DOHH2 (cell line): ENCODE data around the gene ASPSCR1.

ENCODE experiments used
- H3F3A ChIP-seq: fragments of 200-600 bp; sonication (generic), shearing (Covaris generic); 2 replicates; pipeline ENCODE4 v1.6.0; 2016; ENCODE audit warnings: antibody characterized with exemption, mild to moderate bottlenecking; ENCODE audit not compliant: control insufficient read depth, insufficient read depth
- H3K27ac ChIP-seq: fragments of 200-600 bp; sonication (generic); 2 replicates; pipeline ENCODE4 v1.5.1; 2014; ENCODE audit warnings: low read depth, mild to moderate bottlenecking, low read length, moderate library complexity
- H3K27me3 ChIP-seq: fragments of 200-600 bp; sonication (generic); 2 replicates; pipeline ENCODE4 v1.6.1; 2014; ENCODE audit warnings: mild to moderate bottlenecking, low read length, mixed read lengths; ENCODE audit not compliant: control insufficient read depth
- H3K36me3 ChIP-seq: fragments of 200-600 bp; sonication (generic); 2 replicates; pipeline ENCODE4 v1.6.1; 2014; ENCODE audit warnings: mild to moderate bottlenecking, low read length, moderate library complexity, mixed read lengths; ENCODE audit not compliant: control insufficient read depth
- H3K4me1 ChIP-seq: fragments of 200-600 bp; sonication (generic); 2 replicates; pipeline ENCODE4 v1.6.1; 2014; ENCODE audit warnings: mild to moderate bottlenecking, low read length, mixed read lengths; ENCODE audit not compliant: control insufficient read depth
- H3K4me2 ChIP-seq: fragments of 200-600 bp; sonication (generic); 2 replicates; pipeline ENCODE4 v1.6.0; 2014; ENCODE audit warnings: mild to moderate bottlenecking, low read length, moderate library complexity
- H3K4me3 ChIP-seq: fragments of 200-600 bp; sonication (generic); 2 replicates; pipeline ENCODE4 v1.5.1; 2014; ENCODE audit warnings: mild to moderate bottlenecking, low read length, mixed read lengths
- H3K79me2 ChIP-seq: fragments of 200-600 bp; sonication (generic); 2 replicates; pipeline ENCODE4 v1.6.1; 2014; ENCODE audit warnings: mild to moderate bottlenecking, low read length, mixed read lengths; ENCODE audit not compliant: control insufficient read depth
- H3K9me2 ChIP-seq: fragments of 200-600 bp; sonication (generic); replicated peaks from 2 replicates; pipeline ENCODE4 v1.6.1; 2014; ENCODE audit warnings: mild to moderate bottlenecking, low read length, mixed read lengths; ENCODE audit not compliant: control insufficient read depth
- H3K9me3 ChIP-seq: fragments of 200-600 bp; sonication (generic); 2 replicates; pipeline ENCODE4 v1.6.1; 2014; ENCODE audit warnings: antibody characterized with exemption, low read length, mixed read lengths; ENCODE audit not compliant: control insufficient read depth, insufficient read depth
- H4K20me1 ChIP-seq: fragments of 200-600 bp; sonication (generic); 2 replicates; pipeline ENCODE4 v1.6.0; 2014; ENCODE audit warnings: low read depth, mild to moderate bottlenecking, antibody characterized with exemption, low read length, moderate library complexity; ENCODE audit not compliant: control insufficient read depth, insufficient read depth
- EZH2phosphoT487 ChIP-seq: fragments of 200-600 bp; sonication (generic); IDR thresholded peaks from 2 replicates; pipeline ENCODE4 v1.6.1; 2017; ENCODE audit warnings: borderline replicate concordance, mild to moderate bottlenecking, antibody characterized with exemption, low read length, moderate library complexity, mixed read lengths
- TF ChIP-seq, protein P1 (sequence below): fragments of 200-600 bp; sonication (generic); IDR thresholded peaks from one replicate; pipeline ENCODE4 v1.5.1; 2014; ENCODE audit warnings: antibody characterized with exemption, mild to moderate bottlenecking, low read depth, low read length; ENCODE audit not compliant: poor library complexity, severe bottlenecking

Gene ASPSCR1

DNA sequence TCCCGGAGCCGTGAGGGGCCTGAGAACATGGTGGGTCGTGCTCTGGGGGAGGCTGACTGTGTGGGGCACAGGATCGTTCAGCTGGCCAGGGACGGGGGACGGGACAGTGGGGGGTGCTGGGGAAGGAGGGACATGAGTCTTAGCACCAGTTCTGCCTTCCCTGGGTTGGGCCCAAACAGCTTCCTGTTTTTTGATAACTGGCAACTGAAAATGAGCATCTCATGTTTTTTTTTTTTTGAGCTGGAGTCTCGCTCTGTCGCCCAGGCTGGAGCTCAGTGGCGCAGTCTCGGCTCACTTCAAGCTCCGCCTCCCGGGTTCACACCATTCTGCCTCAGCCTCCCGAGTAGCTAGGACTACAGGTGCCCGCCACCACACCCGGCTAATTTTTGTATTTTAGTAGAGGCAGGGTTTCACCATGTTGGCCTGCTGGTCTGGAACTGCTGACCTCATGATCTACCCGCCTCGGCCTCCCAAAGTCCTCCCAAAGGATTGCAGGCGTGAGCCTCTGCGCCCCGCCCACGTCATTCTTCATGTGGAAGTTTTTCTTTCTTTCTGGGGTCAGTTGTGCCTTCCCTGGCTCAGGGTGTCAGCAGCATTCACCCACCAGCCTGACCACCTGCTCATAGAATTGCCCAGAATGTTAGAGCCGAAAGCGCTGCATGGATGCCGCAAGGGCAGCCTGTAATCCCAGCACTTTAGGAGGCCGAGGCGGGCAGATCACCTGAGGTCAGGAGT is 6.4 kb downstream of the ASPSCR1 start:
- no peaks in the 10 kb centered on the region for H3K9me3 ChIP-seq
- H3K4me1 ChIP-seq: peaks cover 2% of the 10 kb centered on the region; the same call in 1 of the 2 replicates
- no peak overlapping the region for H3K27ac ChIP-seq
- no peaks in the 10 kb centered on the region; the same call in 1 of the 2 replicates for H3K79me2 ChIP-seq
- H3K4me2 ChIP-seq: no peak overlapping the region
- no peaks in the 10 kb centered on the region; the same call in 1 of the 2 replicates for H3F3A ChIP-seq
- no peaks in the 10 kb centered on the region for H4K20me1 ChIP-seq
- TF ChIP-seq, protein P1, sequence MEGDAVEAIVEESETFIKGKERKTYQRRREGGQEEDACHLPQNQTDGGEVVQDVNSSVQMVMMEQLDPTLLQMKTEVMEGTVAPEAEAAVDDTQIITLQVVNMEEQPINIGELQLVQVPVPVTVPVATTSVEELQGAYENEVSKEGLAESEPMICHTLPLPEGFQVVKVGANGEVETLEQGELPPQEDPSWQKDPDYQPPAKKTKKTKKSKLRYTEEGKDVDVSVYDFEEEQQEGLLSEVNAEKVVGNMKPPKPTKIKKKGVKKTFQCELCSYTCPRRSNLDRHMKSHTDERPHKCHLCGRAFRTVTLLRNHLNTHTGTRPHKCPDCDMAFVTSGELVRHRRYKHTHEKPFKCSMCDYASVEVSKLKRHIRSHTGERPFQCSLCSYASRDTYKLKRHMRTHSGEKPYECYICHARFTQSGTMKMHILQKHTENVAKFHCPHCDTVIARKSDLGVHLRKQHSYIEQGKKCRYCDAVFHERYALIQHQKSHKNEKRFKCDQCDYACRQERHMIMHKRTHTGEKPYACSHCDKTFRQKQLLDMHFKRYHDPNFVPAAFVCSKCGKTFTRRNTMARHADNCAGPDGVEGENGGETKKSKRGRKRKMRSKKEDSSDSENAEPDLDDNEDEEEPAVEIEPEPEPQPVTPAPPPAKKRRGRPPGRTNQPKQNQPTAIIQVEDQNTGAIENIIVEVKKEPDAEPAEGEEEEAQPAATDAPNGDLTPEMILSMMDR: no peak
- TF ChIP-seq EZH2phosphoT487: no peak
- peaks cover 23% of the 10 kb centered on the region; the same call in 1 of the 2 replicates for H3K36me3 ChIP-seq
- no peak overlapping the region for H3K4me3 ChIP-seq
- no peaks in the 10 kb centered on the region for H3K27me3 ChIP-seq
- no peaks in the 10 kb centered on the region for H3K9me2 ChIP-seq

DNA sequence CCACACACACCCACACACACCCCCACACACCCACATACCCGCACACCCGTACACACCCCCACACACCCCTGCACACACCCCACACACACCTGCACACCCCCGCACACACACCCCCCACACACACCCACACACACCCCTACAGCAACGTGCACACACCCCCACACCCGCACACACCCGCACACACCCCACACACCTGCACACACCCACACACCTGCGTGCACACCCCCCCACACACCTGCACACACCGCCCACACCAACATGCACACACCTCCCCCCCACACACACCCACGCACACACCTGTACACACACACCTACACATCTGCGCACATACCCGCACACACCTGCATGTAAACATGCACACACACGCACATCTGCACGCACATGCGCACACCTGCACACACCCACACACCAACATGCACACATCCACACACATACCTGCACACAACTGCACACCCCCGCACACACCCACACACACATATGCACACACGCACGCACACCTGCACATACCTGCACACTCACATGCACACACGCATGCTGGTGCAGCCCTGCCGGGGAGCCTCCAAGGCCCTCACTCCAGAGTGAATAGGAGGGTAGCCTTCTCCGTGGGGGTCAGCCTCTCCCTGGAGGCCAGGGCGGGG is 7.5 kb downstream of the ASPSCR1 start:
- Histone ChIP-seq H3K4me3 (no peak overlapping the region), H3K36me3 (peaks cover 14% of the 10 kb centered on the region; the same call in 1 of the 2 replicates), H3K27me3 (no peaks in the 10 kb centered on the region), H3K27ac (no peak overlapping the region), H4K20me1 (no peaks in the 10 kb centered on the region), H3K9me3 (no peaks in the 10 kb centered on the region), H3F3A (no peaks in the 10 kb centered on the region; the same call in 1 of the 2 replicates), H3K4me1 (no peaks in the 10 kb centered on the region), H3K79me2 (no peaks in the 10 kb centered on the region), H3K9me2 (no peaks in the 10 kb centered on the region), H3K4me2 (no peak overlapping the region)
- TF ChIP-seq, protein P1: no peak
- no peak for TF ChIP-seq EZH2phosphoT487

DNA sequence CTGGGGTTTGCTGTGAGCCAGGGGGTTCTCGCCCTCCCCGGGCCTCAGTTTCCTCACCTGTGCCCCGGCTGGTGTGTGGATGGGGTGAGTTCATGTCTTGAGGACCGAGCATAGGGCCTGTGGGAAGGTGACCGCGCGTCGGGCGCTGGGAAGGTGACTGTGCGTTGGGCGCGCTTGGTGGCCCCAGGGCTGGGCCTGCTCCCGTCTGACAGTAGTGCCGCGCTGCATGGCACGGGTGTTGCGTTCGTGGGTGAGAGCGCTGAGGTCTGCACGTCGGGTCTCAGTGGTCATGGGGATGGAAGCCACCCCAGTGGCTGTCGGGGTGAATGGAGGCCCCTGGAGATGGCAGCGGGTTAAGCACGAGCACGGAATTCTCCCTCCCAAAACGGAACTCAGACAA is 9.2 kb downstream of the ASPSCR1 start:
- H3K27ac ChIP-seq: no peak overlapping the region
- peaks cover 11% of the 10 kb centered on the region; the same call in 1 of the 2 replicates for H3K36me3 ChIP-seq
- no peaks in the 10 kb centered on the region for H3F3A ChIP-seq

More for the DNA sequence above, 9.2 kb downstream of the ASPSCR1 start:
- Histone ChIP-seq H3K79me2 (no peaks in the 10 kb centered on the region), H3K9me2 (no peaks in the 10 kb centered on the region), H3K9me3 (no peaks in the 10 kb centered on the region), H3K4me2 (no peak overlapping the region), H3K4me3 (no peak overlapping the region), H3K27me3 (no peaks in the 10 kb centered on the region), H4K20me1 (no peaks in the 10 kb centered on the region), H3K4me1 (no peaks in the 10 kb centered on the region)
- TF ChIP-seq, protein P1: no peak
- TF ChIP-seq EZH2phosphoT487: no peak
